Loucy (cell line): Measurements from ENCODE around the gene ELOF1.

Experiments used
- H2AFZ ChIP-seq: fragments of 200-600 bp; sonication (generic); 2 replicates; pipeline ENCODE4 v1.6.0; 2016; ENCODE audit warnings: antibody characterized with exemption, mild to moderate bottlenecking, low read length, moderate library complexity
- H3F3A ChIP-seq: fragments of 200-600 bp; 2 replicates; pipeline ENCODE4 v1.6.0; 2016; ENCODE audit warnings: antibody characterized with exemption, low read depth, mild to moderate bottlenecking
- H3K27me3 ChIP-seq: fragments of 200-600 bp; sonication (generic); 2 replicates; pipeline ENCODE4 v1.6.1; 2014; ENCODE audit warnings: low read length, mild to moderate bottlenecking; ENCODE audit not compliant: insufficient read depth, poor library complexity, severe bottlenecking
- H3K36me3 ChIP-seq: fragments of 200-600 bp; sonication (generic); 2 replicates; pipeline ENCODE4 v1.6.1; 2016; ENCODE audit warnings: low read length; ENCODE audit not compliant: insufficient read depth
- H3K4me1 ChIP-seq: fragments of 200-600 bp; sonication (generic); 2 replicates; pipeline ENCODE4 v1.5.1; 2014; ENCODE audit warnings: low read length, mild to moderate bottlenecking; ENCODE audit not compliant: insufficient read depth, poor library complexity, severe bottlenecking
- H3K4me2 ChIP-seq: fragments of 200-600 bp; sonication (generic); 2 replicates; pipeline ENCODE4 v1.6.0; 2014; ENCODE audit warnings: antibody characterized with exemption, low read length, low read depth, mild to moderate bottlenecking; ENCODE audit not compliant: poor library complexity, severe bottlenecking
- H3K4me3 ChIP-seq: fragments of 200-600 bp; sonication (generic); 2 replicates; pipeline ENCODE4 v1.5.1; 2014; ENCODE audit warnings: low read length, mild to moderate bottlenecking, mixed read lengths; ENCODE audit not compliant: poor library complexity, severe bottlenecking
- H3K79me2 ChIP-seq: fragments of 200-600 bp; sonication (generic); 2 replicates; pipeline ENCODE4 v1.6.1; 2014; ENCODE audit warnings: low read length; ENCODE audit not compliant: insufficient read depth
- H3K9ac ChIP-seq: fragments of 200-600 bp; sonication (generic); 2 replicates; pipeline ENCODE4 v1.6.0; 2014; ENCODE audit warnings: mild to moderate bottlenecking, low read depth, low read length, moderate library complexity; ENCODE audit not compliant: poor library complexity, severe bottlenecking
- H3K9me2 ChIP-seq: fragments of 200-600 bp; sonication (generic); replicated peaks from 2 replicates; pipeline ENCODE4 v1.6.1; 2016; ENCODE audit warnings: low read depth, low read length, mixed read lengths
- H3K9me3 ChIP-seq: fragments of 200-600 bp; sonication (generic); 2 replicates; pipeline ENCODE4 v1.6.1; 2014; ENCODE audit warnings: mild to moderate bottlenecking, antibody characterized with exemption, low read length, low read depth; ENCODE audit not compliant: insufficient read depth
- H4K20me1 ChIP-seq: fragments of 200-600 bp; sonication (generic); 2 replicates; pipeline ENCODE4 v1.6.0; 2014; ENCODE audit warnings: antibody characterized with exemption, low read length, mild to moderate bottlenecking; ENCODE audit not compliant: insufficient read depth, poor library complexity, severe bottlenecking
- CTCF ChIP-seq: fragments of 200-600 bp; sonication (generic); conservative IDR thresholded peaks from 2 replicates; pipeline ENCODE4 v1.5.1; 2014; ENCODE audit warnings: mild to moderate bottlenecking, antibody characterized with exemption, low read length
- EZH2phosphoT487 ChIP-seq: fragments of 200-600 bp; IDR thresholded peaks from 2 replicates; pipeline ENCODE4 v1.6.1; 2018; ENCODE audit warnings: antibody characterized with exemption, mild to moderate bottlenecking, moderate library complexity, borderline replicate concordance

Gene ELOF1

GRCh38 chr19:11504502-11505031 is 54.5 kb downstream of the ELOF1 start:
- H3K4me1 ChIP-seq: peaks cover 11% of the 10 kb centered on the region
- H3K27me3 ChIP-seq: no peaks in the 10 kb centered on the region
- no peaks in the 10 kb centered on the region for H3K9me2 ChIP-seq
- peak overlapping the region; percentile 83 for H3K4me2 ChIP-seq
- no peak for TF ChIP-seq CTCF
- no peak for TF ChIP-seq EZH2phosphoT487
- peaks cover 24% of the 10 kb centered on the region for H3K79me2 ChIP-seq
- no peaks in the 10 kb centered on the region for H3K9me3 ChIP-seq
- no peaks in the 10 kb centered on the region for H4K20me1 ChIP-seq
- no peaks in the 10 kb centered on the region for H3K36me3 ChIP-seq
- H2AFZ ChIP-seq: peak overlapping the region; percentile 77
- H3F3A ChIP-seq: no peaks in the 10 kb centered on the region
- peak overlapping the region; percentile 77 for H3K4me3 ChIP-seq
- H3K9ac ChIP-seq: peak overlapping the region; percentile 81
